Parathyroid adenoma (tissue), 2 donors: ENCODE data around the gene GET3.
A peak's percentile ranks its signal among the peaks of the same experiment; 100 is the strongest.

ENCODE experiments used
- H2AFZ ChIP-seq: fragments of 300-600 bp; sonication (generic); one replicate; pipeline ENCODE4 v1.7.0; 2017; ENCODE audit warnings: antibody characterized with exemption, mild to moderate bottlenecking
- H3K27ac ChIP-seq: fragments of 300-600 bp; sonication (generic); one replicate; pipeline ENCODE4 v1.7.0; 2017
- H3K27me3 ChIP-seq: fragments of 300-600 bp; sonication (generic); one replicate; pipeline ENCODE4 v1.7.0; 2017; ENCODE audit warnings: low read length; ENCODE audit not compliant: control insufficient read depth, insufficient read depth
- H3K36me3 ChIP-seq: fragments of 300-600 bp; sonication (generic); one replicate; pipeline ENCODE4 v1.7.0; 2017; ENCODE audit warnings: low read length; ENCODE audit not compliant: control insufficient read depth, insufficient read depth
- H3K4me1 ChIP-seq: fragments of 300-600 bp; sonication (generic); one replicate; pipeline ENCODE4 v1.7.0; 2017; ENCODE audit warnings: control low read depth
- H3K4me2 ChIP-seq: fragments of 300-600 bp; sonication (generic); one replicate; pipeline ENCODE4 v1.7.0; 2017; ENCODE audit warnings: low read length
- H3K4me3 ChIP-seq: fragments of 300-600 bp; sonication (generic); one replicate; pipeline ENCODE4 v1.7.0; 2017; ENCODE audit warnings: low read depth, low read length
- H3K79me2 ChIP-seq: fragments of 300-600 bp; sonication (generic); one replicate; pipeline ENCODE4 v1.7.0; 2017; ENCODE audit warnings: control low read depth
- H3K9ac ChIP-seq: fragments of 300-600 bp; sonication (generic); one replicate; pipeline ENCODE4 v1.7.0; 2017; ENCODE audit warnings: mild to moderate bottlenecking
- H3K9me3 ChIP-seq: fragments of 300-600 bp; sonication (generic); one replicate; pipeline ENCODE4 v1.7.0; 2017; ENCODE audit warnings: low read length; ENCODE audit not compliant: control insufficient read depth
- CTCF ChIP-seq: fragments of 300-600 bp; sonication (generic); IDR thresholded peaks from one replicate; pipeline ENCODE4 v1.7.0; 2017; ENCODE audit warnings: antibody characterized with exemption, mild to moderate bottlenecking
- donor health status: primary hyperparathyroidism.

GET3 gene

GRCh38 chr19:12720851-12721655 is 16.2 kb upstream of the GET3 start:
- no peak for TF ChIP-seq CTCF
- H3K27me3 ChIP-seq, result no peaks in the 10 kb centered on the region
- no peaks in the 10 kb centered on the region for H3K36me3 ChIP-seq
- peak overlapping the region; percentile 99 for H3K4me2 ChIP-seq
- peak overlapping the region; percentile 86 for H3K27ac ChIP-seq
- peak overlapping the region; percentile 92 for H3K9ac ChIP-seq
- H3K9me3 ChIP-seq, result no peaks in the 10 kb centered on the region
- H3K79me2 ChIP-seq, result peaks cover 46% of the 10 kb centered on the region
- peak overlapping the region; percentile 90 for H3K4me3 ChIP-seq
- peaks cover 13% of the 10 kb centered on the region for H3K4me1 ChIP-seq
- H2AFZ ChIP-seq, result peak overlapping the region; percentile 99

GRCh38 chr19:12721656-12722565 is 15.4 kb upstream of the GET3 start:
- Histone ChIP-seq H3K79me2 (peaks cover 39% of the 10 kb centered on the region), H2AFZ (peak overlapping the region; percentile 99), H3K9me3 (no peaks in the 10 kb centered on the region), H3K9ac (peak overlapping the region; percentile 92), H3K27ac (peak overlapping the region; percentile 86), H3K4me1 (peaks cover 13% of the 10 kb centered on the region), H3K4me2 (peak overlapping the region; percentile 99), H3K27me3 (no peaks in the 10 kb centered on the region), H3K36me3 (no peaks in the 10 kb centered on the region), H3K4me3 (peak overlapping the region; percentile 90)
- no peak for TF ChIP-seq CTCF

- H2AFZ ChIP-seq, result peak overlapping the region; percentile 99
- no peak for TF ChIP-seq CTCF
- no peaks in the 10 kb centered on the region for H3K36me3 ChIP-seq
- peaks cover 13% of the 10 kb centered on the region for H3K4me1 ChIP-seq
- peak overlapping the region; percentile 90 for H3K4me3 ChIP-seq
- peaks cover 34% of the 10 kb centered on the region for H3K79me2 ChIP-seq
- peak overlapping the region; percentile 92 for H3K9ac ChIP-seq
- H3K27ac ChIP-seq, result peak overlapping the region; percentile 86
- no peaks in the 10 kb centered on the region for H3K9me3 ChIP-seq
- no peaks in the 10 kb centered on the region for H3K27me3 ChIP-seq
- peak overlapping the region; percentile 99 for H3K4me2 ChIP-seq
These were observed 14.5 kb upstream of the GET3 start for GRCh38 chr19:12722566-12723380.

- peak overlapping the region; percentile 99 for H2AFZ ChIP-seq
- H3K9ac ChIP-seq, result peak overlapping the region; percentile 24
- no peaks in the 10 kb centered on the region for H3K27me3 ChIP-seq
- H3K9me3 ChIP-seq, result no peaks in the 10 kb centered on the region
- H3K4me2 ChIP-seq, result peak overlapping the region; percentile 99
- TF ChIP-seq CTCF, result no peak
- H3K79me2 ChIP-seq, result peaks cover 32% of the 10 kb centered on the region
- peak overlapping the region; percentile 86 for H3K27ac ChIP-seq
- peaks cover 13% of the 10 kb centered on the region for H3K4me1 ChIP-seq
- H3K4me3 ChIP-seq, result peak overlapping the region; percentile 90
- H3K36me3 ChIP-seq, result no peaks in the 10 kb centered on the region
These were observed 14.0 kb upstream of the GET3 start for GRCh38 chr19:12723381-12723640.
